Muscle of back (tissue), 11 donors: ENCODE data around the gene RAB3IL1. TPM values are rescaled to one million over a fixed set of nuclear protein-coding genes. Genes with fewer than 3 reads are reported as not detected.
"Not testable (repeated sequence)": the region's sequence is repeated elsewhere in the genome, so short reads cannot be mapped to it uniquely, and the experiment has no call there.

ENCODE experiments used
- DNase-seq, 3 donors: peaks; one replicate each; pipeline versions ENCODE4 v3.0.0 to v3.0.0-alpha.2; 2013
- polyA plus RNA-seq, 10 donors: library from polyadenylated mRNA; unstranded; fragments of 120-200 nt; gene quantifications; one replicate each; pipeline ENCODE4 v1.2.1, GENCODE V29; 2013; ENCODE audit not compliant: insufficient read length in 10 of 10

RAB3IL1 gene
- polyA plus RNA-seq, 10 donors, result 18.3 to 36.1 (median 24.9) TPM

DNA sequence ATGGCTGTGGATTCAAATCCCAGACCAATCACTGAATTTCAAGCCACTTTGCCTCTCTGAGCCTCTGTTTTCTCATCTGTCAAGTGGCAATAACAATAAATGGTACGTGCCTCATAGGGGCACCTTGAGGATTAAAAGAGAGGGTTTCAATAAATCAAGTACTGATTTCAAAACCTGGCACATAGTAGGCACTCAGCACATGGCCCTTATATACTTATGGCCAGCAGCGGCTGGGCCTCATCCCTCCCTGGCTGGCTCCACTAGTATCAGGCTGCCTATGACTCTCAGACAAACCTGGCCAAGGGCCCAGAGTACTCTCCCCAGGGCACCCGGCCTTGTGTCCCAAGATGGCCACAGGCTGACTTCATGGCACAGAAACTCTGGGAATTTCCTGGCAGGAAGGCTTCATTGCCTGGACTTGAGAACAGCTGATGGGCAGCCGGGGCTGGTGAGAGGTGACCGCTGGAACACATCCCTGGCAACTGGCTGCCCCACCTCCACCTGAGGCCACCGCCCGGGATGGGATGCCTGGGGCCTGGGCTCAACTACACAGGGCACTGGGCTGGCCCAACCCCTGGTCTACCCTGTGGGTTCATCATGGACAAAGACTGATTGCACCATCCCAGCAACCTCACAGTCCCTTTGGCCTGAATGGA lies 29.4 kb downstream of the RAB3IL1 start:
- DNase-seq, result peak; percentile 67 to 83 (median 77)

DNA sequence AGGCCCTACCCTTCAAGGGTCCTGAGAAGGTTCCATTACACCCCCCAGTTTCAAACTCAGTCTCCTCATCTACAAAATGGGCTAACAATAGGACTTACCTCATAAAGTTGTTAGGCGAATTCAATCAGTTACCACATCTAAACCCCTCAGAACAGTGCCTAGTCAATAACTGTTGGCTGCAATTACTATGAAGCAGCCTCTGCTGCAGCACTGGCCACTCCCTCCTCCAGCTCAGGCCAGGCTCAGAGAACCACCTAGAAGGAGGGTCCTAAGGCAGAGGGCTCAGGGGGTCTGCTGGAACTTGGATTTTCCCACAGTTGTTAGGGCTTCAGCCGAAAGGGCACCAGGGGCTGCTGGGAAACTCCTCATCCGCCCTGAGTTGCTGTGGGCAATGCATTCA lies 30.7 kb downstream of the RAB3IL1 start:
- no peak for DNase-seq

DNA sequence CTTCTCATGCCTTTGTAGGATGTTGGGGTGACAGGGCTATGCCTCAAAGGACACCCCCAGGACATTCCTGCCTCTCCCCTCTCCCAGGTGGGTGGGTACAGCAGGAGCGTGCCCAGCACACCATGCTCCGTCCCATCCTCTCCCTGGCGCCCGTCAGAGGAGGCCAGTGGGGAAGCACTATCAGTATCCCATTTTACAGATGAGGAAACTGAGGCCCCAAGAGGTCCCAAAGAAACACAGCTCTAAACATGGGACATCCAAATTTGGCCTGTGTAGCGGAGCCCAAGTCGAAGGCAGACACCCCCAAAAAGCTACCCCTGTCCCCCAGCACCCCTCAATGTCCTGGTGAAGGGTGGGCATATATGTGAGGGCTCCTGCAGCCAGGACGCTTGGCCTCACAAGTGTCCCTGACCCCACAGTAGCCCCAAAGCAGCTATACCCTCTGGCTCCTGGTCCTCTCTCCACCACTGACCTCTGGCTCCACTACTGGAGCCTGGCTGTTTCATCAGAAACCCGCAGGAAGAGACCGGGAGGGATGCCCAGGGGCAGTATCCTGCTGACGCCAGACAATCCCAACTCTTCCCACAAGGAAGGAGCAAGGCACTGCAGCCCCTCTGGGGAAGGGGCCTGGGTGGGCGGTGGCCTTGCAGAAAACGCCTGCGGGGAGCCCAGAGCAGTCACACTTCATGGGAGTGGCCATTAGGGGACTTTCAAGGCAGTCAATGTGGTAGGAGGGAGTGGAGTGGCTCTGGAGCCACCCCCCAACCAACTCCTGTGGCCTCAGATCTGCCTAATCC lies 31.4 kb downstream of the RAB3IL1 start:
- DNase-seq, result no peak

DNA sequence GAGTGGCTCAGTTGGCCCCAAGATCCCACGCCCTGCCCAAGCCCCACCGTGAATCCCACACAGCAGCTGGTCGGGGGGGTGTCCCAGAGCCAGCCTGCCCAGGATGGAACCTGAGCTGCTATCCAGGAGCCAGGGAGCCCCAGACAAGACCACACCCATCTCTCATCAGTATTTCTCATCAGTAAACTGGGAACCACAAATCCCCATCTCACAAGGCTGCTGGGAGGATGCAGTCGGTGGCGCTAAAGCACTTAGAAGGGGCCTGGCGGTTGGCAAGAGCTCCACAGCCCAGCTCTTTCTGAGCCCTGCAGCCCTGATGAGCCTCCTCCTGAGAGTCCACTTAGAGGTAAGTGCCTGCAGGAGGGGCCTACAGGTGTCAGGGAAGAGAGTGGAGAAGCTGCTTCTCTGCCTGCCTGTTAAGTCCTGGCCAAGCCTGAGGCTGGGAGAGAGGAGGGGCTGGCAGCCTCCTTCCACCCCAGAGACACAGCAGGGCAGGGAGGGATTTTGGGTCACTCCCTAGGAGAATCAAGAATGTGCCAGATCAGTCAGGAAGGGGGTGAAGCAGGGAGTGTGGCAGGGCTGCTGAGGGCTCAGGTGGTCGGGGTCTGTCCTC lies 32.1 kb downstream of the RAB3IL1 start:
- no peak for DNase-seq

DNA sequence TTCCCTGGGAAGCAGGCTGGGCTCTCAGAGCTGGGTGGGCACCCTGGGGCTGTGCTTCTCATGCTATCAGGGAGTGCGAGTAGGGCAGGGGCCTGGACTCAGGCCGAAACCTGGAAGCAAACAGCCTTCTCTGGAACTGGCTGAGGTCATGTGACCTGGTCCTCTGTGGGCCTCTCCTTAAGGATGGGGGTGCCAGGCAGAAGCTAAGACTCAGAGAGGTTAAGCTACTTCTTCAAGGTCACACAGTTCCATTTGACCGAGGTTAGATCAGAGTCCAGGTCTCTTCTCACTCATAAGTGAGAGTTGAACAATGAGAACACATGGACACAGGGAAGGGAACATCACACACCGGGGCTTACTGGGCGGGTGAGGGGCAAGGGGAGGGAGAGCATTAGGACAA lies 33.4 kb downstream of the RAB3IL1 start:
- no peak for DNase-seq

DNA sequence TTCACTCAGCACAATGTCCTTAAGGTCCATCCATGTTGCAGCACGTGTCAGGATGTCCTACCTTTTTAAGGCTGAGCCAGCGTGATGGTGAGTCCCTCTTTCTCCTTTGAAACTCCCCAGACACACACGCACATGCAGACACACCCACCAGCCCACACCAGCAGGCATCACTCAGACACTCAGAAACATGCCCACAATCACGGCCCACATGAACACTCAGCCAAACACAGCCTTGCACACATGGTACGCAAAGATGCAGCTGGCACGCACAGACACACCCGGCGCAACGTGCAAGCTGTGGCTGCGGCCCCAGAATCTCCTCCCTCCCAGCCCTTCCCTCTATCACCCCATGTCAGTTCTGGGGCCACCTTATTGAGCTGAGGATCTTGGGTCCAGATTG lies 34.0 kb downstream of the RAB3IL1 start:
- DNase-seq, result no peak

DNA sequence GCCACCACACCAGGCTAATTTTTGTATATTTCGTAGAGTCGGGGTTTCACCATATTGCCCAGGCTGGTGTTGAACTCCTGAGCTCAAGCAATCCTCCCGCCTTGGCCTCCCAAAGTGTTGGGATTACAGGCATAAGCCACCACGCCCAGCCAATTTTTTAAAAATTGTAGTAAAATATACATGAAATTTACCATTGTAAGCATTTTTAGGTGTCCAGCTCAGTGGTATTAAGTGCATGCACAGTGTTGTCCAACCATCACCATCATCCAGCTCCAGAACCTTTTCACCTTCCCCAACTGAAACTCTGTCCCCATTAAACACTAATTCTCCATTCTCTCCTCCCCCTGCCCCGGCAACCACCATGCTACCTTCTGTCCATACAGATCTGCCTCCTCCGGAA lies 34.5 kb downstream of the RAB3IL1 start:
- no peak for DNase-seq

DNA sequence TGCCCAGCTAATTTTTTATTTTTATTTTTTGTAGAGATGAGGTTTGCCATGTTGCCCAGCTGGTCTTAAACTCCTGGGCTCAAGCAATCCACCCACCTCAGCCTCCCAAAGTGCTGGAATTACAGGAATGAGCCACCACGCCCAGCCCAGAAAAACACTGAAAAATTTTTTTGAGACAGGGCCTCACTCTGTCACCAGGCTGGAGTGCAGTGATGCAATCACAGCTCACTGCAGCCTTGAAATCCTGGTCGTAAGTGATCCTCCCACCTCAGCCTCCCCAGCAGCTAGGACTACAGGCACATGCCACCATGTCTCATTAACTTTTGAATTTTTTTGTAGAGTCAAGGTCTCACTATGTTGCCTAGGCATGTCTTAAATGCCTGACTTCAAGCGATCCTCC lies 35.1 kb downstream of the RAB3IL1 start:
- DNase-seq, result not testable (repeated sequence)

DNA sequence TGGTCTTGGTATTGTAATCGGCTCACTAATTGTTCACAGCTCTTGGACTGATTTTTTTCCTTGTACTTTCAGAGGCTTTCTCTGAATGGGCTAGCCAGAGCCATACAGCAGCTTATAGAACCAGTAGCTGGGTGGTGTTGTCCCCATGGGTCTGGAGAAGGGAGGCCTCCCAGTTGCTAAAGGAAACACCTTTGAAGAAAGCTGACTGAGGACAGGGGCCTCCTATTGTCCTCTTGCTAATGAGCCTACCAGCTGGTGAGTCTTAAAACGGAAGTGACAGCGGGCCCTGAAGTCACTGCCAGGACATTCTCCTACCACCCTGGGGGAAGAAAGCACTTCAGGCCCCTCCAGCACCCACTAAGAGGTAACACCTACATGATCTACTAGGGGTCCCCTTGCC lies 36.0 kb downstream of the RAB3IL1 start:
- no peak for DNase-seq

DNA sequence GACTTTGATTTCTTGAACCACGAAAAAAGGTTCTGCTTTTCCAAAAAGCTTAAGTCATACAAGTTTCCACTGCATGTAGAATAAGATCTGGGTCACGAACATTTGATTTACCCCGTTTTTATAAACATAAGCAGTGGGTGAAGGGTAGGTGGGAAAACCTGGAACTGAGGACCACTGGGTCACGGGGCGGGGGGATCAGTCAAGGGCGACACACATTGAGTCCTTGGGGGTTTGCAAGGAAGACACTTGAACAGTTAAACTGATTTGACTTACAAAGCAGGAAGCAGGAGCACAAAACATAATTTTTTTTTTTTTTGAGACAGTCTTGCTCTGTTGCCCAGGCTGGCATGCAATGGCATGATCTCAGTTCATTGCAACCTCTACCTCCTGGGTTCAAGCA lies 36.9 kb downstream of the RAB3IL1 start:
- no peak for DNase-seq

DNA sequence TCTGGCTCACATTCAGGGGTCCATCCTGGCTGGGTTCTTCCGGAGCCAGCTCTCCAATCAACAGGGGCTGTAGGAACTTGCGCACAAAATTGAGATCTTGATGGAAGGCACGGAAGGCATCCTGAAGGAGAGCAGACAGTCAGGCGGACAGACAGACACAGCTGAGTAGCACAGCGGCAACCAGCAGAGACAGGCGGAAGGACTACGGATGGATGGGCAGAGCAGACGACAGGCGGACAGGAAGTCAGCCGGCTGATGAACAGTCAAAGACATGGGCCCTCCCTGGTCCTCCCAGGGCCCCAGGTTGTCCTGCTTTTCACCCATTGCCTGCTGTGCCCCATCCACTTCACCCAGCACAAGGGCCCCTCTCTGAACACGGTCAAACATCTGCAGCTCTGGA lies 37.3 kb downstream of the RAB3IL1 start:
- DNase-seq, result no peak

DNA sequence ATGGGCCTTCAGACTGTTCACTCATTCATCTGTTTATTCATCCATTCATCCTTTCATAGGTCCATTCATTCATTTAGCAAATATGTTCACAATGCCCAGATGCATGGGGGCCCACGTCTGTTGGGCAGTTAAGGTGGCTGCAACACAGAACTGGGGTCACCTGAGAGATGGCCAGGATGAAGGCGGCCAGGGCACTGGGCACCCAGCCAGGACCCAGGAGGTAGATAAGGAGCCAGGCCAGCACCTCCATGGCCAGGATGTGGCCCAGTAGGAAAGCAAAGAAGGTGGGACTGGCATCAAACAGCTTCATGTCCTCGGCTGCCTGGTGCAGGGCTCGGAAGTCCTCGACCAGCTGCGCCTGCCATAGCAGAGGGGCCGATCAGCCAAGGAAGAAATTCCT lies 38.2 kb downstream of the RAB3IL1 start:
- no peak for DNase-seq

DNA sequence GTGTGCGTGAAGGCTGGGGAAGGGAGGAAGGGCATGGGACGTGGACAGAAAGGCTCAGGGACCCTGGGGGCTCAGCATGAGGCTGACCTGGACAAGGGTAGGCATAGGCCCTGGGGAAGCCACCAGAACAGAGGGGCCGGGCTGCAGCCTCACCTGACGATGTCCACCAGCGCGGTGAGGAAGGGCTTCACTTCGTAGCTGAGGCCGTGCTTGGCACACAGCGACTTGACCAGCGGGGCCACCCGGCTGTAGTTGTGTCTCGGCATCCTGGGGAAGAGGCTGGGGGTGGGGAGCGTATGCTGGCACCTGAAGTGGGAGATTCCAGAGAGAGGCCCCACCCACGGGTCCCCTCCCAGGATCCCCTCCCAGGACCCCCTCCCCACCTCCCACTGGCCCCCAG lies 41.7 kb downstream of the RAB3IL1 start:
- no peak for DNase-seq

DNA sequence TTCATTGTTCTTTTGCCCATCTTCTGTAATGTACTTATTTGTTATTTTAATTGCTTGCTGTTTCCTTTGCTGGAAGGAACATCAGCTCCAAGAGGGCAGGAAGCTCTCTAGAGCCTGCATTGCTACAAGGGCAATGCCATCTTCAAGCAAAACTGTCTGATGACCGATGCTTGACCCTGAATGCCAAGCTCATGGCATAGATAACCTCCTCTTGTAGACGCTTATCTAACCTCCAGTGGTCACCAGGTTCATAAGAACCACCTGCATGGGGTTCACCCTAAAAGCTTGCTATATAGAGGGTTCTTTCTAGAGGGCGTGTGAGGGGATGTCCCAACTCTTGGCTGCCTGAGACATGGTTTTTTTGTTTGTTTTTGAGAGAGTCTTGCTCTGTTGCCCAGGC lies 42.5 kb downstream of the RAB3IL1 start:
- DNase-seq, result no peak

DNA sequence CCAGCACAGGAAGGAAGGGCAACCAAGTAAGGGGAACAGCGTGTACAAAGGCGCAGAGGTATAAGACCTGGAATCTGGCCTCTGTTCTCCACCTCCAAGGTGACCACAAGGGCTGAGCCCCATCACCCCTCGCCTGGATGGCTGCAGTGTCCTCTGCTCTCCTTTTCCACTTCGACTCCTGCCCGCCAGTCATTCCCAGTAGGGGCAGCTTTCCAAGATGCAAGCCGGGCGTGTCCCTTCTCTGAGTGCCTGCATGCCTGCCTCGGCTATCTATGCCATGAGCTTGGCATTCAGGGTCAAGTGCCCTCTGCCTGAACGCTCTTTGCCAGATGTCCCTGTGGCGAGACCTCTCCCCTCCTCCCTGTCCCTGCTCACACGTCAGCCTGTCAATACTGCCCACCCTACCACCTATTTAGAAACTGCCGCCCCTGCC lies 43.0 kb downstream of the RAB3IL1 start:
- DNase-seq, result no peak

DNA sequence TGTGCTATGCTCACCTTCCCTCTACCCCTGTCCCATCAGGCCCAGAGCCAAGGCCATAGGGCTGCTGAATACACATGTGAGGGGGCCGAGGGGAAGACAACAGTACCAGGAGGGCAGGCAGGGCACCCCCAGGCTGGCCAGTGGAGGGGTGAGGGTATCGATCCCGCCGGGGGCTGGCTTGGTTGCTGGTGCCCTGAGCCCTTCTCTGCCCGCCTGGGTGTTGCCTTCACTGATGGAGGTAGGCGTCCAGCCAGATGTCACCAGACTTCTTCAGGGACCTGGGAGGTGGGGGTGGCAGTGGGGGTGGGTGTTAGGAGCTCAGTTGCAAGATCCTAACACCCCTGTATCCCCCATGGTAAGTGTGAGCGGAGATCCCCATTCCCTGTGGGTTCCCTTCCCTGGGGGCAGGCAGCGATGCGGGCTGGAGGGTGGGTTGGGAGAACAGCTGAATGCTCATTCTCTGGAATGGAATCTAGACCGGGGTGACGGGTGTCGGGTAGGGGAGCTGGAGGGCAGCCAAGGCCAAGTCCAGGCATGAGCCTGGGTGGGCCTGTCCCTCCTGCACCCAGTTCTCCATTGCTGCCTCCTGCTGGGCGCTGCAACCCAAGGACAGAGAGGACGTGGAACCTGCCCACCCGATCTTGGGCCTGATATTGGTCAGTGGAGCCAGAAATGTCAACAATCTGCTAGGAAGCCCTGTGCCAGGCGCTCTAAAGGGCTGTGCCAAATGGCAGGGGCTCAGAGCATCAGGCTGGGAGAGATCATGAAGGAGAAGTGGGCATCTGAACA lies 43.6 kb downstream of the RAB3IL1 start:
- no peak for DNase-seq

DNA sequence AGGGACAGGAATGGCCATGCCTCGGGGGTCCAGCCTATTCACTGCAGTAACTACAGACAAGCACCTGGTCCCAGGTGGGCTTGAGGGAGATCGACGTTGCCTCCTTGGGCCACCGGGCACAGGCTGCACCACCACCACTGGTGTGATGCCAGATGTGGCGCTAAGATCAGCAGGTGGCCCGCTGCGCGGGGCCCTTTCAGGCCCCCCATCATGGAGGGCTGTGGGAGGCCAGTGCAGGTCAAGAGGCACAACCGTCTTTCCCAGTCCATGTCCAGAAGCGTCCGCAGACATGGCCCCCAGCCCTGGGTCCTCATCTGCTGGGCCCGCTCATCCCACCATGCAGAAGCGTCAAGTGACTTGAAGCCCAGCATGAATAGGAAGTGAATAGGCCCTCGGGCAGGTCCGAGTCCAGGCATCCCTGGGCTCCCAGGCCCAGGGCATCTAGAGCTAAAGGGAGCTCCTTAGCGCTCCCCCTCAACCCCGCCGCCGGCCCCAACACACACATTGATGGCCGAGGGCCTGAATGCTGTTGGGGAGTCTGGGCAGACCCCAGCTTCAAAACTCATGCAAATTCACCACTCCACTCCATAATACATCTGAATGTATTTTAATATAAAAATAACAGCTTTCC lies 44.3 kb downstream of the RAB3IL1 start:
- no peak for DNase-seq

DNA sequence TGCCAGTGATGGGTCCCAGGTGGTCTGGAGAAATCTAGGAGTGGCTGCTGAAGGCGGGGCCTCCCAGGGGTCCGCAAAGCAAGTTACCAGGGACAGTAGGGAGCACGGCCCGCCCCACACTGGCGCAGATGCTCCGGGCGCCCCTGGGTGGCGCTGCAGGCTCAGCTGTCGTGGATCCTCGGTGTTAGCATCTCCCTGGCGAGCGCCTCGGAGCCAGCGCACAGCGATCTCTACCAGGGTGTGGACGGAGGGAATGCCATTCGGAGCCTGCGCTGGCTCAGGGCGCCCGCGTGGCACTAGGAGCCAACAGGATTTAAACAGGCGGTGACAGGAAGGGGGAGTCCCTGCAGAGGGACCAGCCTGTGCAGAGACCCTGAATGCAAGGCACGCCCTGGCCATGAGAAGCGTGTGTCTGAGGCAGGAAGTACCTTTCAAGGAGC lies 46.2 kb downstream of the RAB3IL1 start:
- DNase-seq, result peak; percentile 60 to 91 (median 85)

DNA sequence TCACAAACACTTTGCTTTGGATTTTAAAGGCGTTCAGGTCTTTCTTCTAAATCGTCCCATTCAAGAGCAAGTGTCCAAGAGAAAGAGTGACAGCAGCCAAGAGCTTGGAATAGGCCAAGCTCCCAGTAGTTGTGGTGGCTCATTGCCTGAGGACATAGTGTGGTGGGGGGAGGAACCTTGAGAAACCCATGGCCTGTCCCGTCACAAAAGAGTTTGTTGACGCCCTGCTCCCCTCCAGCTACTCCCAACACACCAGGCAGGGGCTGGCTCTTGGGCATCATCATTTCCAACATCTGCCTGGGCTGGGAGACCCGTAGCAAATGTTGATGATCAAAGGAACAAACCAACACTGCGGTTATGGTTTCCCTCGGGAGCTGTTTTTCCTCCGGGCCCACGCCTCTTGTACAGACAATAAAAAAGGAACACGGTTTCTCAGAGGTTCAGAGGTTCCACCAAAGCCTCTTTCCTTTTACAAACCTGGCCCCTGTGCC lies 46.8 kb downstream of the RAB3IL1 start:
- DNase-seq, result peak in 1 of 3 donors; percentile 70

DNA sequence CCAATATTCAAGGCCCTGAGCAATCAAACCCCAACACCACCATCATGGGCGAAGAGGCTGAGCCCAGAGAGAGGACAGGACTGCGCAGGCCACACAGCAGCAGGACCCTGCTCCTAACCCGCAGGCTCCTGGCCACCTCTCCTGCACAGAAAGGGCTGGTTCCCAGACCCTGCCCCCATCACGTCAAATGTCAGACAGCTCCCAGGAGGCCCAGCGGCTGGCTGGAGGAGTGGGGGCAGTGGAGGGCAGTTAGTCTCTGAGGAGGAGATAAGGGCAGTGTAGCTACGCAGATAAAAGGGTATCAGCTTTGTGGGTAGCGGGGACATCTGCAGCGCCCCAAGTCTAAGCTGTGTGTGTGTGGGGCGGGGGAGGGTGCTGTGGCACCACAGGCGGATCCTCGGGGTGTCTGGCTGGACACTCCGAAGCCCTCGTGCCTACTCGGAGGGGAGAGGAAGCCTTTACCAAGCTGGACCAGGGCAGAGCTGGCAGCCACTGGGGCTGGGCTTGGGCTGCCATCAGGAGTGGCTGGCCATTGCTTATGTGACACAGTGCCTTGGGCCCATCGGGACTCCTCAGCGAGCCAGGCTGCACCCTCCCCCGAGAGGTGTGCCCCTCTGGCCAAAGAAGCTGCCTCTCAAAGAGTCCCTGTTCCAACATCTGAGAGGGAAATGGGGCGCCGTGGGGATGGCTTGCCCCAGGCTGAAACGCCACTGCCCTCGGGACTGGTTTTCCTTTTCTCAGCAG lies 47.5 kb downstream of the RAB3IL1 start:
- no peak for DNase-seq

DNA sequence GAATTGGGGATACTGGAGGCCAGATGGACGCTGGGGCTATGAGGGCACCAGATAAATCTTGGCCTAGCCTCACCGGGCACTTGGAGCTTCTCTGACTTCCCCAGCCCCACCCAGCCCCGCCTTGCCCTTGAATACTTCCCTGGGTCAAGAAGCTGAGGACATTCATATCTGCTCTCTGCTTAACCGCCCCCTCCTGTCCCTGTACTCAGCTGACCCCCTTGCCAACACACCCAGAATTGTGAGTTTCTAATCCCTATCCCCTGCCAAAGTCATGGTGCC lies 48.0 kb downstream of the RAB3IL1 start:
- no peak for DNase-seq
